ENCODE data around the gene TTBK1.

Gene TTBK1

DNA sequence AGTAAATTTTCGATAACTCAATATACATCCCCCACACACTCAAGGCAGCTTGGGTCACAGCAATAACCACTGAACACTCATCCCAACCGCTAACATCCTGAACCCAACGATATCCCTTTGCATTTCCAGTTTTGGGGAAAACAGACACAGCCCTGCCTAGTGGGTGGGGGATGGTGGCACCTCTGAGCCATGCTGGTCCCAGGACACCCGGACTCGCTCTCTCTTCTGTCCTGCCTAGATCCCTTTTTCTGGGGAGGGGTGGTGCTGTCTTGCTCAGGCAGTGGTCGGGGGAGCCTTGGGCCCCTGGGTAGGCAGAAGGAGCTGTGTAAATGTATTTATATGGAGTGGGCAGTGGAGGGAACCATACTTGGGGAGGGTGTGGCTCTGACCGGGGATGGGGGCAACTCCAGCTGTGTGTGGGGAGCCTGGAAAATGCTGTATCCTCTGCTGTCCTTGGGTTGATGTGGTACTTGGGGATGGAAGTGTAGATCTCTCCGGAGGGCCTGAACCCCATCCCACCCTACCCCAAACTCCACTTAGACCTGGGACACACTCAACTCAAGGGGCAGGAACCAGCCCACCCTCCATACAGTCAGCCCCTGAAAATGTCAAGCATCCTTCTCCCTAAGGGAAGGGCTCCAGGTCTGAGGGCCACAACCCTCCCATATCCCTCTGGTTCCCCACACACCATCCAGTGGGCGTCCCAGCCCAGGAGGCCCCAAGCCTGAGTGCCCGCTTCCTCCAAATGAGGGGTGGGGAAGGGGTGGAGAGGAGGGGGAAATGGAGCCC lies 31.0 kb downstream of the TTBK1 start:
- no peak for DNase-seq

DNA sequence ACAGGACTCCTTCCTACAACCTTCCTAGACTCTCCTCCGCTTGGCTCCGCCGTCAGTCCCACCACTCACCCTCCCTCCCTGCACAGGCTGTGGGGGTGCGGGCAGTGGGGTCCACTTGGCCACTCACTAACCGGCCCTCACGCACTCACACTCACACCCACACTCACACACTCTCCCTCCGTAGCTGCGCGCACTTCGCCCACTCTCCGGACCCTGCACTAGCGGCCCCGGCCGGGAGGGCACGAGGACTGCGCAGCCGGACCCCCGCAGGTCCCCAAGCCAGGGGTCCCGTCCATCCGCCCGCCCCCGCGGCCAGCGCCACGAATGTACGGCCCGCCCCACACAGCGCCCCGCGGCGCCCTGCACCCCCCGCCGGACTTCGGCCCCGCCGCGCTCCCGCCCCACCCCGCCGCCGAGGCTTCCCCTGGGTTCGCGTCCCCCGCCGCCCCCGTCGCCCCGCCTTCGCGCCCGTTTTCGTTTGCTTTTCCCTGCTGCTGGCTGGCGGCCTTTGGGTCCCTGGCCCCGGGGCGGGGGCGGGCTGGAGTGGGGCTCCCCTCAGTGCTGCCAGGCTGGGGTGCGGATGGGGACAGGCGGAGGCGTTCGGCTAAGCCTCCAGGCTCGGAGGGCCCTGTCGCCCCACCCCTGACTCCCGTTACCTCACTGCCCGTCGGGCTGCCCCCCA lies 31.8 kb downstream of the TTBK1 start:
- DNase-seq: peak; percentile 56

DNA sequence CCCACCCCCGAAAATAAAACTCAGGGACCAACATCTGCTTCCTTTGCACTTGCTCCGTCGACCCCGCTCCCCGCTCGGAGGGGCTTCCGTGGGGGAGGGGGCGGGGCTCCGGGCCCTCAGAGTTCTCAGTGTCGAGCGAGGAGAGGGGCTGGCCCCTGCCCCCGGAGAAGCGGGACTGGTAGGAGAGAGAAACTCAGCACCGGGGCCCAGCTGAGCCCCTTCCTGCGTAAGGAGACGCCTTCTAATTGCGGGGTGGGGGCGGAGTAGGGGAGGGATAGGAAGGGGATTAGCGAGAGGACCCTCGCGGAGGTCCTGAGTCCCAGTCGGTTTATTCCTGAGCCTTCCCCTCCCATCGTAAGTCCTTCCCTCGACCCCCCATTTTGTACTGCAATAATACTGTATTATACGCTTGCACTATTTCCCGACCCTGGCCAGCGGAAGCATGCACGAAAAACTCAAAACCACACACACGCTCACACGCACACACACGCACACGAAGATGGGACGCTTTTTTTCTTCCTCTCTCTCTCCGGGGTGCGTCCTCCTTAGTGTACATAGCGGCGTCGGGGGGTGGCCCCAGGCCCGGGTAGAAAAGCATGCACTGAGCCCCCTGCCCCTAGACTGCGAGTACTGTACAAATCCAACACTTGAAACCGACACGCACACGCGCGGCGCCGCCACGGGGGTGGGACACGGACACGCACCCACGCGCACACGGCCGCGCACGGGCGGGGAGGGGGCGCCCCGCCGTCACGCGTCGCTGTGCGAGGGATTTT lies 32.7 kb downstream of the TTBK1 start:
- DNase-seq: peak; percentile 65

DNA sequence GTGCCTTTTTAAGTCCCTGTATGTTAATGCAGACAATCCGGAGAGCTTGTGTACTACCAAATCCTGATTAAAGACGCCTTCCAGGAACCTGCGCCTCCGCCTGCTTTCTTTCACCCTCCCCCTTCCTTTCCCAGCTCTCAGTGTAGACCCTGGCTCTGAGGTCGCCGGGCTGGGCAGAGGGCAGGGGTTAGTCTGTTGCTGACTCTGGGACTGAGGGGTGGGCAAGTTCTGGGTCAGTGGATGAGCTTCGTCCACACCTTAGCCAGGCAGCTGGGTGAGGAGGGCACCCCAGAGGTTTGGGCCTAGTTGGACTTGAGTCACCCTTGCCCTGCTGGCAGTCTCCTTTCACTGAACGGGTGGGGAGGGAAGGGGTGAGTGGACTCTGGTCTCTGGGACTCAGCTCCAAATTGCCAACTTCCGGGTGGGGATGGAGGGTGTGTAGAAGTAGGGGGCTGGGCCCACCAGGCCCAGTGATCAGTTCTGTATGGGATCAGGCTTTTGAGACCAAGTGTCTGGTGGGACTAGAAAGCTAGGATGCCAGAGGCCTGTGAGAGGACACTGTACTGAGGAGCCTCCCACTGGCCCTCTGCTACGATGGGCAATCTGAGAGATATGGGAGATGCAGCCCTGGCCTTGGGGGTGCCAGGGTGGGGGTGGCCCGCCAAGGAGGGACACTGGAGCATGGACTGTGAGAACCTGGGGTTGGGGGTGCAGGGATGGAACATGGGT lies 33.5 kb downstream of the TTBK1 start:
- DNase-seq: no peak

DNA sequence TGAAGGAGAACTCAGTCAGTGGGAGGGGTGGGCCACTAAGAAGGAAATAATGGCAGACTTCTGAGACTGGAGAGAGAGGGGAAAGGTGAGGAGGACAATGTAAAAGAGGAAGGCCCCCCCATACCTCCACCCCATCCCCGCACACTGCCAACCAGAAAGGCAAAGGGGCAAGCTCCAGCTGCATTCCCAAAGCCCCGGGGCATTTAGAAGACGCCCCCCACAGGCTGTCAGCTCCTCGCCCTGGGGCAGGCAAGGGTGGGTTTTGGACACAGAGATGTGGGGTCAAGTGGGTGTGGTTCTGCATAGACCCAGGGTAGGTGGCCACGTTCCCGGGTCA lies 34.0 kb downstream of the TTBK1 start:
- no peak for DNase-seq

DNA sequence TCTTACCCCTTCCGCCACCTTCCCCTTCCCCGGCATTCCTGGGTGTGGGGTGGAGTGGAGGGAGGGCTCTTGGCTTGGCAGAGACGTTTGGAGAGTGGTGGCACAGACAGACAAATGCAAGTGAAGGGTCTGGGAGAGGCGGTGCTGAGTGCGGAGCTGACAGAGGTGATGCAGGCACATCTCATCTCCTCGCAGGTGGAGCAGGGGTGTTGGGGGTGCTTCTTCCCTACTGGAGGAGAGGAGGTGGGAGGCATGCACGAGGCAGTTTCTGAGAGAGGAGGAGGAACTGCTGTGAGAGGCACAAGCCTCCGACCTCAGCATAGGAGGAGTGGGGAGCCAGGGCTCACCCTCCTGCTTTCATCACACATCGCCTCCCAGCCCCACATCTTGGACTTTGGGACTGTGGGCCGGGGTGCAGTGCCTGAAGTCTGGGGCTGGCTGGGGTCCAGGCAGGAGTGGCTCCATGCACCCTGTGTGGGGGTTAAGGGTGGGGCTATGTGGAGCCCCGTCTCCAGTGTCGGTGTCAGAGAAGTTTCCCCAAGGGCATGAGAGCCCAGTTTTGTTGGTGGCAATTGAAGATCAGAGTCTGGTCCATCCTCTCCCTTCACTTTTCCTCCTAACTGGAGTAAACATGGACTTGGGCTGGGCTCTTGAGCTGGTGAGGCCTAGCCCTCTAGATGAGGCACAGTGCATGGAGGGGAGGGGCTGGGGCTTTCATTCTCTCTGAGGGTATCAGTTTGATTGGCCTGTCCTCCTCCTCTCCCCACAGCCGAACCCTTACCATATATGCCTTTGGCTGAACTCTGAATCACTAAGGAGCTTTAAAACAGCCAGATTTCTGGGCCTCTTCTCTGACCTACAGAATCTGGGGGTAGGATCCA lies 34.6 kb downstream of the TTBK1 start:
- DNase-seq: peak; percentile 33

DNA sequence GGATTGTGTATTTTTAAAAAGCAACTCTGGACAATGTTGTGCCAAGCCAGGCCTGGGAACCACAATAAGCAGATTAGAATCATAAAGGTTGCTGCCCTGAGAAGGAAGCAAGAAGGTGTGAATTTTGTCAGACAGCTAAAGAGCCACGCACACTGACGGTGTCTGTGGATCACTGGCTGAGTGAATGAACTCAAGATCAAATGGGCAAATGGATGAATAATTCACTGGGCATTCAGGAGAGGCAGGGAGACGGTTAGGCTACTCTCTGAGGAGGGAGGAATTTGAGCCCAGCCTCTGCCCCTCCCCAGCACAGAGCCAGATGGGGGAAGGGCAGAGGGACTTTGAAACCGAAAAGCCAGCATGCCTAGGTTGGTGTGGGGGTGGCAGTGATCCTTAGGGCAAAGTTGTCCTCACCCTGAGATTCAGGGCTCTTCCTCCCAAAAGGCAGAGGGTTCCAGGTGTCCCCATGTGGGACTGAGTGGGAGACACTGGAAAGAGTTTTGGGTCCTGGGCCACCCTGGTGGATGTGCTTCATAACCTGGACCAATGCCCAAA lies 35.3 kb downstream of the TTBK1 start:
- peak; percentile 10 for DNase-seq

DNA sequence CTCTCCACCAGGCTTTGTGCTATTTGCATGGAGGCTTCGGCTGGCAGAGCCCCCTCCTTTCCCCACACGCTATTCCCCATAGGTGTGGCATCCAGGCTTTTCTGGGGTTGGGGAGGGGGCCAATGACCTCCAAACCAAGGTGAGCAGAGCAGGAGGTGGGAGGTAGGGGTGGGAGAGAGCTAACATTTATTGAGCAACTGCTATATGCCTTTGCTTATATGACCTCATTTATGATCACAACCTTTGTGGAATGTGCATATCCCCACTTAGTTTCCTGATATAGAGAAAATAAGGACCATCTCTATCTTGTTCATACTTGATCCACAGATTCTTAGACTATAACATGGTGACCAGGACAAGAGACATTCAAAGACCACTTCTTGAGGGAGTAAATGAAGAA lies 37.0 kb downstream of the TTBK1 start:
- DNase-seq: no peak

DNA sequence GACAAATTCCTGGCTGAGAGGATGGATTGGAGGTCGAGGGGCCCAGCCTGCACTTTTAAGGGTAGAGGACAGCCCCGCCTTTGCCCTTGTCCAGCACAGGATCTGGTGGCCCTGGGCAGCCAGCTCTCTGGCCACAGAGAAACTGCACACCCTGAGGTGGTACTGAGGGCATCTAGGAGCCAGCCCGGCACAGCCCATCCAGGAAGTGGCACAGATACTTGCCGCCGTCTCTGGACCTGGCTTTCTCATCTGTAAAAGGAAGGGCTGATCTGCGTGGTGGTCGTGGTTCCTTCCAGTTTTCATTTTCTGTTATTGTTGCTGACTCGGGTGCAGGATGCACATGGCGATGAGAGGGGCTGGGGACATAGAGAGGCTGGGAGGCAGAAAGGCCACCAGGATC lies 38.8 kb downstream of the TTBK1 start:
- DNase-seq: no peak

DNA sequence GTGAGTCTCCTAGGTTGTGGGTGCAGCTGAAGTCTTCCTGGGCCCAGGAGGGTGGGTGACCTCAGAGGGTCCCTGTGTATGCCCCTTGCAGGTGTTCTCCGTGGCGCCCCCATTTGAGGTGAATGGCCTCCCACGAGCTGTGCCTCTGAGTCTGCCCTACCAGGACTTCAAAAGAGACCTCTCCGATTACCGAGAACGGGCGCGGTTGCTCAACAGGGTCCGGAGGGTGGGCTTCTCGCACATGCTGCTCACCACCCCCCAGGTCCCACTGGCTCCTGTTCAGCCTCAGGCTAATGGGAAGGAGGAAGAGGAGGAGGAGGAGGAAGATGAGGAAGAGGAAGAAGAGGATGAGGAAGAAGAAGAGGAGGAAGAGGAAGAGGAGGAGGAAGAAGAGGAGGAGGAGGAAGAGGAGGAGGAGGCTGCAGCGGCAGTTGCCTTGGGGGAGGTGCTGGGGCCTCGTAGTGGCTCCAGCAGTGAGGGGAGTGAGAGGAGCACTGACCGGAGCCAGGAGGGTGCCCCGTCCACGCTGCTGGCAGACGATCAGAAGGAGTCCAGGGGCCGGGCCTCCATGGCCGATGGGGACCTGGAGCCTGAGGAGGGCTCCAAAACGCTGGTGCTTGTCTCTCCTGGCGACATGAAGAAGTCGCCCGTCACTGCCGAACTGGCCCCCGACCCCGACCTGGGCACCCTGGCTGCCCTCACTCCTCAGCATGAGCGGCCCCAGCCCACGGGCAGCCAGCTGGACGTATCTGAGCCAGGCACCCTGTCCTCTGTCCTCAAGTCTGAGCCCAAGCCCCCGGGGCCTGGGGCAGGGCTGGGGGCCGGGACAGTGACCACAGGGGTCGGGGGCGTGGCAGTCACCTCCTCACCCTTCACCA lies 39.6 kb downstream of the TTBK1 start:
- no peak for DNase-seq

DNA sequence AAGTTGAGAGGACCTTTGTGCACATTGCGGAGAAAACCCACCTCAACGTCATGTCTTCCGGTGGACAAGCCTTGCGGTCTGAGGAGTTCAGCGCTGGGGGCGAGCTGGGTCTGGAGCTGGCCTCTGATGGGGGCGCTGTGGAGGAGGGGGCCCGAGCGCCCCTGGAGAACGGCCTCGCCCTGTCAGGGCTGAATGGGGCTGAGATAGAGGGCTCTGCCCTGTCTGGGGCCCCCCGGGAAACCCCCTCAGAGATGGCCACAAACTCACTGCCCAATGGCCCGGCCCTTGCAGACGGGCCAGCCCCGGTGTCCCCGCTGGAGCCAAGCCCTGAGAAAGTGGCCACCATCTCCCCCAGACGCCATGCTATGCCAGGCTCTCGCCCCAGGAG lies 40.2 kb downstream of the TTBK1 start:
- DNase-seq: no peak

DNA sequence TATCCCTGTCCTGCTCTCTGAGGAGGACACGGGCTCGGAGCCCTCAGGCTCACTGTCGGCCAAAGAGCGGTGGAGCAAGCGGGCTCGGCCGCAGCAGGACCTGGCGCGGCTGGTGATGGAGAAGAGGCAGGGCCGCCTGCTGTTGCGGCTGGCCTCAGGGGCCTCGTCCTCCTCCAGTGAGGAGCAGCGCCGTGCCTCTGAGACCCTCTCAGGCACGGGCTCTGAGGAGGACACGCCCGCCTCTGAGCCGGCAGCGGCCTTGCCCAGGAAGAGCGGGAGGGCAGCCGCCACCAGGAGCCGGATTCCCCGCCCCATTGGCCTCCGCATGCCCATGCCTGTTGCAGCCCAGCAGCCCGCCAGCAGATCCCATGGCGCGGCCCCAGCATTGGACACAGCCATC lies 40.6 kb downstream of the TTBK1 start:
- DNase-seq: no peak

DNA sequence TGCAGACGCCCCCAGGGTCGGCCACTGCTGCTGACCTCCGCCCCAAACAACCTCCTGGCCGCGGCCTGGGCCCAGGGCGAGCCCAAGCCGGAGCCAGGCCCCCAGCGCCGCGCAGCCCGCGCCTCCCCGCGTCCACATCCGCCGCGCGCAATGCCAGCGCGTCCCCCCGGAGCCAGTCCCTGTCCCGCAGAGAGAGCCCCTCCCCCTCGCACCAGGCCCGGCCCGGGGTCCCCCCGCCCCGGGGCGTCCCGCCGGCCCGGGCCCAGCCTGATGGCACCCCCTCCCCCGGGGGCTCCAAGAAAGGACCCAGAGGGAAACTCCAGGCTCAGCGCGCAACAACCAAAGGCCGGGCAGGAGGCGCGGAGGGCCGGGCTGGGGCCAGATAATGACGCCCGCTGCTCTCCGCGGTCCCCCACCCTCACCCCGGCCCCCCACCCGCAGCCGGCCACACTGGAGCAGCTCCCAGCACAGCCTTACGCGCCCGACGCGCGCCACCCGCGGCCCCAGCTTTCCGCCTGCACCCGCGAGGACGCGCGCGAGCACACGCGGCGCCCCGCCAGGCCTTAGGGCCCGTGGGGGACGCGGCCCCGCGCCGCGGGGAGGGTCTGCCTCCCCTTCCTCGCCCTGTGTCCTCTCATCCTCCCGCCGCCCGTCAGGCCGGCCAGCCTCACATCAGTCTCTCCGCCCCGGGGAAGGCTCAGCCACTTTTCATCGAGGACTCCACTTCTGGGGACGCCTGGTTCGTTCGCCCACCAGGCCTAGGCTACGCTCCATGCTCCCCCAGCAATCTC lies 41.9 kb downstream of the TTBK1 start:
- peak; percentile 40 for DNase-seq

DNA sequence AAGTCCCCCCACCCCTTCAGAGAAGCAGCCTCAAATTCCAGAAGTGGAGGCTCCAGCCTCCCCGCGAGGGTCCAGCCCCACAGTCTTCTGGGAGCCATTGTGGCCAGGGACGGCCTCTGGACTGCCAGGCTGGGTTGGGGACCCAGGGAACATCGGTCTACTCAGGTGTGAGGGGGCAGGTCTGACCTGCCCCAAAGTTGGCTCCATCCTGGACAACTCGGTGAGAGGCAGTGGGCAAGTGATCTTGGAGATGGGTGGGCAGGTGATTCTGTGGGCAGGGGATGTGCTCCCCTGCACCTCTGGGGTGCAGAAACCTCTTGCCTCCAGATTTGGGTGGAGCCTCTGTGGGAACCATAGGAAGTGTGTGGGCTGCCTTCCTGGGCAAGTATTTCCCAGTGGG lies 42.6 kb downstream of the TTBK1 start:
- no peak for DNase-seq

DNA sequence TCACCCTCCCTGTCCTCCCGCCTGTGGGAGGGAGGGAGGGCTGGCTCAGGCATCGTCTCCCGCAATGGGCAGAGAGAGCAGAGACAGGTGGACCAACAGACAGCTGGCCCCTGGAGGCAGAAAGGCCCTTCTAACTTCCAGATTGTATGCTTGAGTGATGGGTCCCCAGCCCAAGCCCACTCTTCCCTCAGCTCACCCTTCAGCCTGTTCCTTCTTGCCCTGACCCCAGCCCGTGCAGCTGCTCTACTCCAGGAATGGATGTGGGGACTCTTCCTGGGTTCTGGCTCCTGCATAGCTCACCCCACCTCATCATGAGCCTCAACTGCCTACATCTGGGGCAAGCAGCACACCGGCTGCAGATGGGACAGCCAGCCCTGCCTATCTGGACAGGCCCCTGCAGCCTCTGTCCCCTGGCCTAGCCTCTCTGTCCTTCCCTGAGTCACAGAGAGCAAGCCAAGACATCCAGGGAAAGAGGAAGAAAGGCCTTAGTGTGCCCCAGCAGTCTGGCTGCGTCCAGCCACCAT lies 43.2 kb downstream of the TTBK1 start:
- DNase-seq: no peak

DNA sequence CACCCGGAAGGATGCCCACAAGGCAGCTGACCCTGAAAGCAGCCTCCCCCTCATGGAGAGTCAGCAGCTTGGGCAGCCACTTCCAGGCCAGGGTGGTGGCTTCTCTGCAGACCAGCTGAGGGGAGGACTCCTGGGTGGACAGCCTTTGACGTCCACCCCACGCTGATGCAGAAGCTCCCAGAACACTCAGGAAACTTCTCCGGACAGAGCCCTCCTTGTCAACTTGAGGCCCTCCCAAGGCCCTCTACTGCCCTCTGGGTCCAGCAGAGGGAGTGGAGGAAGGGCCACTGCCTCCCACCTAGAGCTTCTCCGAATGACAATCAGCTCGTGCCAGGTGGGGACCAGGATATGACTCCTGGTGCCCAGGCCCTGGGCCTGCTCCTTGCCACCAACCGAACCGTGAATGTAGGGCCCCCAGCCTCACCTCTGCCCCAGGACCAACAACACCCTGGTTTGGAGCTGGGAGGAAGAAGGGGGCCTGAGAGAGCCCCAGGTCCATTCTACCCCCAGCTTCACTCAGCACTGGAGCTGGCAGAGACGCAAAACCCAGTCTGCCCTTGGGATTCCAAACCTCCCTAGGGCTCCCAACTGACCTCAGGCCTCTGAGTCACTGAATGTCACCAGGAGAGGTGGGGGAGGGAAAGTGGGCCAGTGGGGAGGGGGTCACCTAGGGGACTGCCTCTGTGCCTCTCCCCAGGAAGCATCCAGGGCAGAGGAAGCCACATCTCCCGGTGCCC lies 43.9 kb downstream of the TTBK1 start:
- peak; percentile 14 for DNase-seq

DNA sequence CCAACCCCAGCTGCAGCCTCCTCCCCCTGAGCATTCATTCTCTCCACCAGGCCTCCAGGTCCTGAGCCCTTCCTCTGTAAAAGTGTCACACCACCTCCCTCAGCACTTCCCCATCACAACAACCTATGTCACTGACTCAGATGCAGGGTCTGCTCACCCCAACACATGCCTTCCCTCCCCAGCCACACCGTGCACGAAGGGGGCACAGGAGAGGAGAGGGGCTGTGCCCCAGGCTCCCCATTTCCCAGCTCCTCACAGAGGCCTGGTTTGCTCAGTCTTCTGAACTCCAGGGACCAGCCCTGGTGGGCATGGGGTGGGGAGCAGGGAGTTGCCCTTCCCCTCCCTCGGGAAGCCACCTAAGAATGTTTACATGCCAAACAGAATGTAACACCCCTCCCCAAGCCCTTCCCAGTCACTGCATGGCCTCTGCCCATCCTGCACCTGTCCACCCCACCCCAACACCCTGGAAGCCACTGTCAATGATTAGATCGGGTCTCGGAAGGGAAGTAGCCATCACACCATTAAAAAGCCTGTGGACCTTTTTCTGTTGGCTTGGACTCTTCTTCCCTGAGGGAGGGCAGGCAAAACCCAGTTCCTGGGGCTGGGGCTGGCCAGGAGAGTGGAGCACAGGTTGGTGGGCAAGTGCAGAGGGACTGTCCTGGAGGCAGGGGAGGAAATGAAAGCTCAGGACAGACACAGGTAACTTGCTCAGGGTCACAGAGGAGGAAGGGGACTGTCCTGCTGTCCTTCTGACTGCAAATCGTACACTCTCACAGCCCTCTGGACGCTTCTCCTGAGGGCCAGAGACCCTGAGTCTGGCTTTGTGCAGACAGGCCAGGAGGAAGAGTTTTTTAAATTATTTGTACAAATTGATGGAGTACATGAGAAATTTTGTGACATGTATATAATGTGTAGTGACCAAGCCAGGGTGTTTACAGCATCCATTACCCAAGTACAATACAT lies 44.7 kb downstream of the TTBK1 start:
- DNase-seq: no peak

All from eye (tissue), 1 donor.